ENCODE data around the gene FAM234B.
"Not testable (repeated sequence)": the region's sequence is repeated elsewhere in the genome, so short reads cannot be mapped to it uniquely, and the experiment has no call there.

The FAM234B gene

DNA sequence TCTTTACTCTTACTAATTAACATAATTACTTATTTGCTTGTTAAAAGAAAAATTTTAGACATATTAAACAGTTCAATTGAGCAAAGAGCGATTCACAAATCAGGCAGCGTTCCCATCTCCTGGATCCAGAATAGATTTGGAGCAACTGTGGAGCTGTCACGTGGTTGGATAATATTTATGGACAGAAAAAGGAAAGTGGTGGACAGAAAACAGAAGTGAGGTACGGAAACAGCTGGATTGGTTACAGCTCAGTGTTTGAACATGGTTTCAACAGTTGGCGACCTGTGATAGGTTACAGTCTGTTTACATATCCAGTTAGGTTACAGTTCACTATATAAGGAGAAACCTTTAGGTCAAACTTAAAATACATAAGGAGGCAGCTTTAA lies 19.7 kb upstream of the FAM234B start:
- no peak for DNase-seq

- DNase-seq, result no peak
Observed at GRCh38 chr12:13026286-13026685, 17.9 kb upstream of the FAM234B start.

GRCh38 chr12:13027032-13027431 lies 17.1 kb upstream of the FAM234B start:
- no peak for DNase-seq

DNA sequence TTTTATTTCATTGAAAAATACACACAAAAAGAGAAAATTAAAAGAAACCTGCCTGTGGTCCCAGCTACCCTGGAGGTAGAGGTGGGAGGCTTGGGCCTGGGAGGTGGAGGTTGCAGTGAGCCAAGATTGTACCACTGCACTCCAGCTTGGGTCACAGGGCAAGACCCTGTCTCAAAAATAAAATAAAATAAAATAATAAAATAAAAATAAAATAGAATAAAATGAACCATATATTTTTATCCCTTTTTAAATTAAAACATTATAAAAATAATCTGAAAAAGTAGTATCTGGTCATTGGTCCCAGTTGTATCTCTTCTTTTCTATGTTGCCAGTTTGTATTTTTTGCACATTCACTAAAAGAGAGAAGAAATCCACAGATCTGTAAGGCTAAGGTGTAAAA lies 16.7 kb upstream of the FAM234B start:
- DNase-seq, result no peak

DNA sequence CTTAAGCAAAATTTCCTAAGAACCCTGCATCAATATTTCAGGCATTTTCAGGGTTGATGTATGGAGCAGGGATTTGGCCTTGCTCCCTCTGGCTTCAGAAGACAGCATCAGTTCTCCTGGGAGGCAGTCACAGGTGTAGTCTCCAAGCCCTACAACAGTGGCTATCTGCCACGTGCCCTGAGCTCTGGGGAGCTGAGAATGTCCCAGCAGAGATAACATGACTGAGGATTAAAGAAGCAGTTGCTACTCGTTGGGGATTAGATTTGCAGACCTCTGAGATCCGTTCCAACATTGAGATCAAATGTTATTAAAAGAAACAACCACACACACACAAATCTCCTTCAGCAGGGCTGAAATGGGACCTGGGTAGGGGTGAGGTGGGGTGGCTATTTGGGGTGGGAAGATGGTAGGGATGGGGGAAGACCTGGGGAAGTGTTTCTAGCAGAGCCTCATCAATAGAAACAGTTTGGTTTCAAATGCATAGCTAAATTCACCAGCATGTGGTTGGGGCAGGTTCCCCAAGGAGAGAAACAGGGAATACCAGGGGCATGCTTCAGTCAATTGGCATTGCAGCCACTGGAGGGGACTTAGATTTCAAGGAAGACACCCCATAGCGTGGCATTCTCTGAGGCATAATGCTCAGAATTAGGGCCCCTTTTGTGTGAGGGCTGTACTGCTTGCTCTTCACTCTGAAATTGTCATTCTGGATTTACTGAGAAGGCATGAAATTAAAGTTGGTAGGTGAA lies 15.2 kb upstream of the FAM234B start:
- no peak for DNase-seq

DNA sequence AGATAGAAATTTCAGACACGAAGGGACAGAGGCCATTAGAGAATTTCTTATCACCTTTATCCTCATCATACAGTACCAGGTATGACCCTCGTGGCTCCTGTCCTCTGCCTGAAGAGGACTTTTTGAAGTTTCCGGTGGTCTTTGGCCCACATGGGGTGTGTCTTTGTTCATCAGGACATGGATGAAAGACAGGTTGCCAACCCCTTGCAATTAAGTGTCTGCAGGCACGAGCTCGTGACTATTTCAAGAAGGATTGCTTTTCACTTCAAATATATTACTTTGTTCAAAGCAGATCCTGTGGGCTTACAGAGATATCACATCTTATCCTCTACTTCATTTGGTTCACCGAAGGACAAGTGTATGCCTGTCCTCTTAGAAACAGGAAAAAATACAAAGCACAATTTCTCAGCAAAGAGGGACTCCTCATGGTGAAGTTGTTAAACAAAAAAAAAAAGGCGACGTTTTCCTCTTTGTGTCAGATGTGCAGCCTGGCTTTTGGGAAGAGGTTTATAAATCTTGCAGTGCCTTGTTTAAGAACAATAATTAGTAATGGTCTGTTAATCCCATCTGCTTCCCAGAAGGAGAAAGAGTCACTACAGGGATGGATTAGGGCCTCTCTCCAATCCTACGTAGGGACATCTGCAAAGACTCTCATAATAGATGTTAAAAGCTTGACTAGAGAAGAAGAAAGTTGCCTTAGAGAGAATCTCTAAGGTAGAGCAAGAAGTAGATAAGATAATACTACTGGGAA lies 13.5 kb upstream of the FAM234B start:
- DNase-seq, result no peak

GRCh38 chr12:13032164-13032563 lies 12.0 kb upstream of the FAM234B start:
- DNase-seq, result no peak

DNA sequence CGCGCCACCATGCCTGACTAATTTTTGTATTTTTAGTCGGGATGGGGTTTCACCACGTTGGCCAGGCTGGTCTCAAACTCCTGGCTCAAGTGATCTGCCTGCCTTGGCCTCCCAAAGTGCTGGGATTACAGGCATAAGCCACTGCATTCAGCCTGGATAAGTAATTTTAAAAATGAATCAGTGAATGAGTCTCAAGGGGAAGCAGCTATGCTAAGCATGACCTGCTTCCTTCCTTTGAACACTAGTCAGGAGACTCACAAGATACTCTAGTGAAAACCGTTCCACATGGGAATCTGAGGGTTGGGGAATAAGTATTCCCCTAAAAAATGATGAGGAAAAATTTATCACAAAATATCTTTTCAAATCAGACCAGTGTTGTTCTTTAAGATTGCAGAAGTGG lies 10.7 kb upstream of the FAM234B start:
- DNase-seq, result no peak

GRCh38 chr12:13035335-13035734 lies 8.8 kb upstream of the FAM234B start:
- not testable (repeated sequence) for DNase-seq

GRCh38 chr12:13036881-13037280 lies 7.3 kb upstream of the FAM234B start:
- no peak for DNase-seq

GRCh38 chr12:13038491-13039161 lies 5.6 kb upstream of the FAM234B start:
- DNase-seq, result no peak

DNA sequence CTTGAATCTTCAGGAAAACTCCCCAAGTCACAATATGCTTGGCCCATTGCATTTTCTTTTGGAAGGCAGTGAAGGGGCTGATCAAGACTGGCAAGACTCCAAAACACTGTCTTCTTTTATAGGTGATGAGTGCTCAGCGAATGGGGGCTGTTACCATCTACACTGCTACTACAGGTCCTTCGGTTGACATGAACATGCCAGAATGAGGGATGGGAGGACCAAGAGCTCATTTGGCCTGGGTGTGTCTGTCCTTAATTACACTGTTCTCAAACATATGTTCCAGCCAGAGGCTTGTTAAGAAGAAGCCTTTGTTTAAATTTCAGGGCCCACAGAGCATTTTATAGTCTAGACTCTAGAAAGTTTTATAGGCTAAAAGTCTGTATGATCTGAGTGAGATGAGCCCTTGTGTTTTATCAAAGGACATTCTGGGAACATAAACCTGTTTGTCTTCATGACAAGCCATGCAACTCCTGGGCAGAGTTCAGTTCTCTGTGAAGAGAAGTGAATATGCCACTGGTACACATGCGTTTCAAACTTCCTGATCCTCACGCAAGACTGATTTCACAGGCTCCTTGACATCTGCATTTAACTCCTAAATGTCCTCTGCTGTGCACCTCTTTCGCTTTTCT lies 4.7 kb upstream of the FAM234B start:
- DNase-seq, result no peak

DNA sequence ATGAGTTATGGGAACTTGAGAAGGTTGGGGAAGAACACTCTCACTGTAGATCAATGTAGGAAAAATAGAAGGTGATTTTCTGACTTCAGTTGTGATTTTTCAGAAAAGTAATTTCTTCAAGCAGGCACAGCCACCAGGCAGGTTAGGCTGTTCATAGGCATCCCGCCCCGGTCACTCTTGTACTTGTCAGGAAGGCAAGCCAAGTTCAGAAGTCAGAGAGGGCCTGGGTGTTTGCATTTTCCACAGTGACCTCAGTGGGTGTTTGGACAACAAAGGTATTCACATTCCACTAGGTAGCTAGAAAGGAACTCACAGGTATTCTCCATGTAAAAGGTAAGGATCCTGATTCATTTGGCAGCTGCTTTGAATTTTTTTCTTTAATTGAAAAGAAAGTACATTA lies 3.0 kb upstream of the FAM234B start:
- DNase-seq, result no peak

DNA sequence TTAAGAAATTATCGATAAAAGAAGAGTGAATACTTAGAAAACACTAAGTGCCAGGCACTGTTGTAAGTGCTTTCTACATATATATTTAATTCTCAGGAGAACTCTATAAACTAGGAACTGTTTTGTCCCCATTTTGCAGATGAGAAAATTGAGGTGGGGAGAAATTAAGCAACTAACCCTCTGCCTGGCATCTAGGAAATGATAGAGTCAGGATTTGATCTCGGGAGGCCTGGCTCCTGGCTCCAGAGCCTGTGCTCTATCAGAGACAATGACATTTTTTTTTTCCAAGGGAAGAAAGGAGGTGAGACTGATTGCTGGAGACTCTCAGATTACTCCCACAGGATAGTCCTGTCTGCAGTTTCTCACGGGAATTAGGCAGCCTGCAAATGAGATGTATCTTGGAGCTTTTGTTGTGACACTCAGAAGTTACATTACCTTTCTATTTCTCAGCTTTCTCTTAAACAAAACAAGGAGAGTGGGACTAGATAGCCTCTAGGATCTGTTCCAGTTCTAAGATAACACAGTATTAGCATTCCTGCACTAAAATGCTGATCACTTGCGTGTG lies 1.4 kb upstream of the FAM234B start:
- no peak for DNase-seq

DNA sequence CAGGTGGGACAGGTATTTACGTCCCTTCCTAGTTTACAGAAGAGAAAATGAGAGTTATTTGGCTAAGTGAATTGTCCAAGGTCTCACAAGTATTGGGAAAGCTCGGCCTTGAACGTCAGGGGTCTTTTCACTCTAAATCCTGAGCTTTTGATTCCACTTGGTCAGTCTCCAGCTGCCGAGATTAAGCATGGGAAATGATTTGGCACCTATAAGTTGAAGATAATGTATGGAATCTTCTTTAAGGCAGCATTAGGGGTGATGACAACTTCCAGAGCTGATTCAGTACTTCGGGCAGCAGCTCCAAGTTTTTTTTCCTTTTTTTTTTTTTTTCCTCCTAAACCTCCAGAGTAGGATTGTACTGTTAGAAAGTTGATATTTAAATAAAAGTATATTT lies 722 bp downstream of the FAM234B start:
- no peak for DNase-seq

DNA sequence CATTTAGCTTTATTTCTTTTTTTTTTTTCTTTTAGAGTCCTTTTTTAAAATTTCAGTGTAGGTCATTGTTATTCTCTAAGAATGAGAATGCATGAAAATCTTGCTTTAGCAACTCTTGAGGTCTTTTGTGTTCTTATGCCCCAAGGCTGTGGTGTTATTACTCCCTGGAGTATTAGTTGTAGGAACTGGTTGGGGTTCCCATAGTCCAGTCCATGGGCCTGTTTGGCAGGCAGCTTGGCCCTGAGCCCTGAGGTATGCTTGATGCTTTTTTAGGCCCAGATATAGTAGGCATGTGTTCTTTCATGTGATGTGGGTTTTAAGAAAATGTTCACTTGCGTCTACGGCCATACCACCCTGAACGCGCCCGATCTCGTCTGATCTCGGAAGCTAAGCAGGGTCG lies 1.6 kb downstream of the FAM234B start:
- no peak for DNase-seq

DNA sequence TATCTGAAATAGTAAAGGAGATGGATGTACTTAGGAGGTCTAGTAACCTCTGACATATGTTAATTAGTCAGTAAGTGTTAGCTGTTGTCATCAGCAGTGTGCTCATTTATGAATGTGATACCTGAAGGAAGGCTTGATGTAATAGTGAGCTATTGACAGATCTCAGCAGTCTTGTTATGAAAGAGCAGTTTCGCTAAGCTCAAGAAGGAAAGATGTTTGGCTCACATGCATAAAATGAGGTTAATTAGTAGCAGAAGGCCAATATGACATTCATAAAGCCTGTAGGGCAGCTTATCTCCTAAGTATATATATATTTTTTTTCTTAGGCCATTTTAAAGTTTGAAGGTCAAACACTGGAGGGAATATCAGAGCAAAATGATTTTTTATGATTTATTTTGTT lies 2.8 kb downstream of the FAM234B start:
- no peak for DNase-seq

DNA sequence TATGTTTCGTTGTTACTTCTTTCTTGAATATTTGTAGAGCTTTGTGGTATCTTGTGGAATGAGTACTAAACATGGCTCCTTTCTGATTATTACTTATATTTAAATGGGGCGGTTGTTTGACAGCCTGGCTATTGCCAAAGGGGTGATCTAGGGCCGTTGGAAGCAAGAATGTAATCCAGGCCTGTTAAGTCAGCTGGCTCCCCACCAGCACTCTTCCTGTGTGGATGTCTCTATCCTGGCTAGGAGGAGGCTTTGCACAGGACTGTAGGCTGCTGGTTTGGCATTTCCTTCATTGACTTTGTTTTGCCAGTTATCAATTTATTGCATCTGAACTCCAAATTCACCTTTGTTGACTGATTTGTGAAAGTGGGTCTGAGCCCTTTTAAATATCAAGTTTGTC lies 5.6 kb downstream of the FAM234B start:
- no peak for DNase-seq

DNA sequence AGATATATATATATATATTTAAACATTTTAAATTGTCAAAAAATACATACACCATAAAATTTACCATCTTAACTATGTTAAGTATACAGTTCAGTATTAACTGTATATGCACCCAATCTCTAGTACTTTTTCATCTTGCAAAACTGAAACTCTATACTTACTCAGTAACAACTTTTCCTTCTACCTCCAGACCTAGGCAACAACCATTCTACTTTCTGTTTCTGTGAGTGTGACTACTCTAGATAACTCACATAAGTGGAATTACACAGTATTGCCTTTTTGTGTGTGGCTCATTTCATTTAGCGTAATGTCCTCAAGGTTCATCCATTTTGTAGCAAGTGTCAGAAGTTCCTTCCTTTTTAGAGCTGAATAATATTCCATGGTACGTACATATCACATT lies 8.2 kb downstream of the FAM234B start:
- DNase-seq, result no peak

- not testable (repeated sequence) for DNase-seq
Observed at GRCh38 chr12:13053617-13054016, 9.4 kb downstream of the FAM234B start.

DNA sequence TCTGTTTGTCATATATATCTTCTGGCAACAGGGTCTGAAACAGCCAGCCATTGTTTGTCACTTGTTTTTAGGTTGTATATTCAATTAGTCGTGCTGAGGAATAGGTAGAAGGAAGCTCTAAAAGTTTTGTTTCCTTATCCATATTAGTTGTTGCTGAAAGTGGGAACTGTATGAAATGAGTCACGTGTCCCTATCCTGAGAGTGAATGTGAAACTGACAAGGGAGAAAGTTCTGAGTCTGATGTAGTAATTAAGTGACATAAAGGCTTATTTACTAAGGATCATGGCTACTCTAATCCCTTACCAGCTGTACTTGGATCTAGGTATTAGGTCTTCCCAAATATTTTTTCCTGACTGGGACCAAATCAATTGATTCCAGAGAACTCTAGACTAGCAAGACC lies 16.4 kb downstream of the FAM234B start:
- no peak for DNase-seq

GRCh38 chr12:13061377-13061776 lies 17.2 kb downstream of the FAM234B start:
- DNase-seq, result no peak

DNA sequence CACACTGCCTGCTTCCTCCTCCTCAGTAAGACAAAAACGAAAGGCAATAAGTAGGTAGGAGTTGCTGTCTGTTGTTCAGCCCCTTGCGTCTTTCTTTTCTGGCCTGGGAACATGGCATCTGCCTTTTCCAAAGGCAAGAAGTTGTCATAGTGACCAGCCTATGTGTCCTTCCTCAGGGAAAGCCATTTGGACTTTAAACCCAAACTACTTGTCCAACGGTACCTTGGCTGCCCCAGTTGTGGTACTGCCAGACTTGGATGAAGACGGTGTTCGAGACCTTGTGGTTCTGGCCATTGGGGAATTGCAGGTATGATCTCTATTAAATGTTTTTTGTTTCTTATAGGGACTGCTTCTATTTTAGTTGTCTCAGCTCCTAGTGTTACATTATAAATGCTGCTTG lies 18.5 kb downstream of the FAM234B start:
- no peak for DNase-seq
